IMR-90 (cell line): Measurements from ENCODE around the gene TM4SF1. TPM values are rescaled to one million over a fixed set of nuclear protein-coding genes. Genes with fewer than 3 reads are reported as not detected.

Source experiments
- ATAC-seq: fragments of 200-7000 bp; cut with Tn5 transposase; 2 replicates; pipeline ENCODE4 v1.9.1; 2020; ENCODE audit warnings: low read depth, mild to moderate bottlenecking, moderate library complexity
- BruUV-seq: library from RNA; stranded (reverse); fragments of 400-500 nt; replicated peaks from 2 replicates; lab custom pipeline; 2021; lab: Mats Ljungman, UMichigan
- CTCF ChIA-PET: fragments of 300-600 bp; formaldehyde crosslinking; extraction: SDS; loops from one replicate; lab custom pipeline; 2021; ENCODE audit warnings: antibody characterized with exemption; lab: Yijun Ruan, JAX
- POLR2A ChIA-PET: fragments of 300-600 bp; sonication (Branson Sonifier 250); formaldehyde crosslinking; loops from one replicate; lab custom pipeline; 2022; ENCODE audit warnings: antibody characterized with exemption; ENCODE audit not compliant: unreplicated experiment; lab: Charles Lee
- DNase-seq: peaks from one replicate; pipeline ENCODE4 v3.0.0; 2013
- H2AFZ ChIP-seq: replicated peaks from 2 replicates; pipeline ENCODE3; 2013; ENCODE audit warnings: low read length, mild to moderate bottlenecking; ENCODE audit not compliant: poor library complexity
- H2AK5ac ChIP-seq: 2 replicates; pipeline ENCODE4 v1.6.1; 2013; ENCODE audit warnings: low read depth, low read length, inconsistent platforms
- H2AK9ac ChIP-seq: replicated peaks from 2 replicates; pipeline ENCODE3; 2013; ENCODE audit warnings: mild to moderate bottlenecking, low read depth, low read length, moderate library complexity; ENCODE audit not compliant: poor library complexity
- H2BK120ac ChIP-seq: 2 replicates; pipeline ENCODE4 v1.6.1; 2013; ENCODE audit warnings: low read depth, low read length, inconsistent platforms
- H2BK15ac ChIP-seq: 3 replicates; pipeline ENCODE4 v1.6.1; 2013; ENCODE audit warnings: low read depth, low read length, inconsistent platforms
- H2BK20ac ChIP-seq: 2 replicates; pipeline ENCODE4 v1.6.1; 2013; ENCODE audit warnings: low read depth, mild to moderate bottlenecking, inconsistent platforms, low read length, moderate library complexity
- H2BK5ac ChIP-seq: 2 replicates; pipeline ENCODE4 v1.6.1; 2013; ENCODE audit warnings: mild to moderate bottlenecking, low read depth, low read length, inconsistent platforms; ENCODE audit not compliant: poor library complexity, severe bottlenecking
- H3K14ac ChIP-seq: replicated peaks from 2 replicates; pipeline ENCODE4 v1.6.1; 2013; ENCODE audit warnings: low read depth, low read length, inconsistent platforms
- H3K18ac ChIP-seq: 2 replicates; pipeline ENCODE4 v1.6.1; 2013; ENCODE audit warnings: low read depth, low read length, control low read depth
- H3K23ac ChIP-seq: 2 replicates; pipeline ENCODE4 v1.6.1; 2013; ENCODE audit warnings: low read depth, low read length, inconsistent platforms
- H3K27ac ChIP-seq: 2 replicates; pipeline ENCODE4 v1.5.1; 2013; ENCODE audit warnings: mild to moderate bottlenecking, control low read depth, low read length; ENCODE audit not compliant: insufficient read depth
- H3K27me3 ChIP-seq: 2 replicates; pipeline ENCODE4 v1.6.1; 2013; ENCODE audit warnings: low read length; ENCODE audit not compliant: control insufficient read depth, insufficient read depth
- H3K36me3 ChIP-seq: 2 replicates; pipeline ENCODE4 v1.6.1; 2013; ENCODE audit warnings: low read length, mixed read lengths; ENCODE audit not compliant: control insufficient read depth, insufficient read depth
- H3K4ac ChIP-seq: 2 replicates; pipeline ENCODE4 v1.6.1; 2013; ENCODE audit warnings: low read depth, low read length, inconsistent platforms
- H3K4me1 ChIP-seq: 2 replicates; pipeline ENCODE4 v1.6.1; 2013; ENCODE audit warnings: low read length, mixed read lengths; ENCODE audit not compliant: control insufficient read depth, insufficient read depth
- H3K4me2 ChIP-seq: 2 replicates; pipeline ENCODE4 v1.6.1; 2013; ENCODE audit warnings: low read depth, mild to moderate bottlenecking, control low read depth, low read length, moderate library complexity
- H3K4me3 ChIP-seq: 2 replicates; pipeline ENCODE4 v1.5.1; 2013; ENCODE audit warnings: low read depth, mild to moderate bottlenecking, control low read depth, low read length, moderate library complexity; ENCODE audit not compliant: insufficient read depth
- H3K56ac ChIP-seq: 2 replicates; pipeline ENCODE4 v1.6.1; 2013; ENCODE audit warnings: low read length, inconsistent platforms; ENCODE audit not compliant: insufficient read depth; ENCODE audit errors: extremely low read depth
- H3K79me1 ChIP-seq, 2 experiments: 2 replicates each; pipeline ENCODE4 v1.6.1; 2013; ENCODE audit warnings: low read length in 2 of 2, inconsistent platforms in 1 of 2, low read depth in 1 of 2
- H3K9ac ChIP-seq: 2 replicates; pipeline ENCODE4 v1.6.1; 2013; ENCODE audit warnings: low read depth, low read length, control low read depth
- H3K9me1 ChIP-seq: 2 replicates; pipeline ENCODE4 v1.6.1; 2013; ENCODE audit warnings: low read length, inconsistent platforms; ENCODE audit not compliant: insufficient read depth
- H3K9me3 ChIP-seq: 2 replicates; pipeline ENCODE4 v1.6.1; 2013; ENCODE audit warnings: low read length; ENCODE audit not compliant: control insufficient read depth, insufficient read depth
- H4K20me1 ChIP-seq: 2 replicates; pipeline ENCODE4 v1.6.1; 2013; ENCODE audit warnings: low read length, inconsistent platforms; ENCODE audit not compliant: insufficient read depth
- H4K5ac ChIP-seq: 2 replicates; pipeline ENCODE4 v1.6.1; 2013; ENCODE audit warnings: mild to moderate bottlenecking, low read depth, low read length, control low read depth
- H4K8ac ChIP-seq, 2 experiments: 2 replicates each; pipeline ENCODE4 v1.6.1; 2013; ENCODE audit warnings: low read depth in 2 of 2, low read length in 2 of 2, control low read depth in 1 of 2, inconsistent platforms in 1 of 2
- H4K91ac ChIP-seq: 2 replicates; pipeline ENCODE4 v1.6.1; 2013; ENCODE audit warnings: low read depth, low read length, inconsistent platforms; ENCODE audit not compliant: insufficient read depth
- NFE2L2 ChIP-seq: fragments of 150-350 bp; IDR thresholded peaks from 2 replicates; pipeline ENCODE4 v1.6.1; 2016; ENCODE audit warnings: low read depth, mild to moderate bottlenecking, low read length
- POLR2A ChIP-seq: IDR thresholded peaks from 2 replicates; pipeline ENCODE4 v1.6.1; 2012; ENCODE audit warnings: mild to moderate bottlenecking, low read depth, low read length
- RCOR1 ChIP-seq: IDR thresholded peaks from 2 replicates; pipeline ENCODE4 v1.6.1; 2012; ENCODE audit warnings: mild to moderate bottlenecking, low read length, improper control_type of control experiment; ENCODE audit not compliant: insufficient replicate concordance
- SMC3 ChIP-seq: fragments of 150-350 bp; IDR thresholded peaks from 2 replicates; pipeline ENCODE4 v1.6.1; 2016; ENCODE audit warnings: low read depth, mild to moderate bottlenecking, antibody characterized with exemption, low read length, moderate library complexity
- dilution Hi-C: fragments of 300-500 bp; cut with HindIII; formaldehyde crosslinking; loops from one replicate; pipeline ENCODE4 v1.14.3; 2018; ENCODE audit warnings: low sequenced_read_pairs; ENCODE audit not compliant: unreplicated experiment
- in situ Hi-C: fragments of 300-500 bp; cut with MboI; formaldehyde crosslinking; loops from 3 replicates; pipeline ENCODE4 v1.14.3; 2019; ENCODE audit warnings: low sequenced_read_pairs, inconsistent platforms, mixed read lengths
- intact Hi-C: fragments of 100-400 bp; cut with micrococcal nuclease; formaldehyde crosslinking; loops from 2 replicates; pipeline ENCODE4 v1.10.0; 2022
- polyA plus RNA-seq, 3 experiments: library from polyadenylated mRNA; depleted of rRNA; stranded (reverse); fragments of >200 nt; gene quantifications; 2 replicates each; pipeline ENCODE4 v1.2.3, GENCODE V29; 2012; ENCODE audit warnings: low replicate concordance in 1 of 3
- total RNA-seq: library from RNA; depleted of rRNA; stranded (reverse); fragments of >200 nt; gene quantifications from 2 replicates; pipeline ENCODE4 v1.2.3, GENCODE V29; 2012
- TF ChIP-seq, protein P1 (sequence below): conservative IDR thresholded peaks from 2 replicates; pipeline ENCODE4 v1.5.1; 2012; ENCODE audit warnings: mild to moderate bottlenecking, low read depth, low read length, improper control_type of control experiment

Gene TM4SF1
- total and polyA plus RNA-seq, 2 of the 4 experiments (the other 2 are of a cell fraction): 232 to 302 TPM

DNA sequence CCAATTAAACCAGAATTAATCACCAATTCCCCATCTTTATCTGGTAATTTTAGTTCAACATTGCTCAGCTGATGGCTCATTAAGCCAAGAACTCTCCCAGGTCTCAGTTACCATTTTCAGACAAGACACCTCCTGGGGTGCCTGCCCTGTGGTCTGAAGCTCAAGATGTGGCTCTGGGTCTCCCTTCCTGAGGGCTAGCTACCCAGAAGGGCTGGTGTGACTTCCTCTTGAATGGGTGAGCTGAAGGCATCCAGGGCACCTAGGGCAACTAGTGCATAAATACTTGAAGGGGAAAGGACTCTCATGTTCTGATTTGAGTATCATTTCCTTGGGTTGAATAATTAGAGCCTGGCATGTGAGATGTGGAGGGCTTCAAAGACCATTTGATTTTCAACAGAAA is 6.7 kb upstream of the TM4SF1 start:
- CTCF ChIA-PET: interaction anchor here (1.4 kb wide), 1 partner anchor 95 kb away, joined by 4 read pairs; no protein-coding TSS in a partner anchor
- ATAC-seq (no peak), DNase-seq (no peak)
- H3K27ac ChIP-seq: no peak overlapping the region
- H3K36me3 ChIP-seq: no peaks in the 10 kb centered on the region
- peak overlapping the region; percentile 23 to 46; a peak in 2 of 4 replicates for H4K8ac ChIP-seq
- peak overlapping the region; percentile 90; the same call in 1 of the 2 replicates for H4K5ac ChIP-seq
- POLR2A ChIA-PET: no interaction called here
- peak overlapping the region; percentile 88 for H3K4ac ChIP-seq
- H2AK5ac ChIP-seq: peak overlapping the region; percentile 89
- peak overlapping the region; percentile 82 for H3K14ac ChIP-seq
- H3K56ac ChIP-seq: no peak overlapping the region
- peaks cover 42% of the 10 kb centered on the region for H3K9me1 ChIP-seq
- no peaks in the 10 kb centered on the region; the same call in 1 of the 2 replicates for H4K20me1 ChIP-seq
- H2BK15ac ChIP-seq: peak overlapping the region; percentile 88
- TF ChIP-seq NFE2L2: no peak
- no peak for TF ChIP-seq POLR2A
- TF ChIP-seq RCOR1: no peak
- no peak for TF ChIP-seq SMC3
- TF ChIP-seq, protein P1, sequence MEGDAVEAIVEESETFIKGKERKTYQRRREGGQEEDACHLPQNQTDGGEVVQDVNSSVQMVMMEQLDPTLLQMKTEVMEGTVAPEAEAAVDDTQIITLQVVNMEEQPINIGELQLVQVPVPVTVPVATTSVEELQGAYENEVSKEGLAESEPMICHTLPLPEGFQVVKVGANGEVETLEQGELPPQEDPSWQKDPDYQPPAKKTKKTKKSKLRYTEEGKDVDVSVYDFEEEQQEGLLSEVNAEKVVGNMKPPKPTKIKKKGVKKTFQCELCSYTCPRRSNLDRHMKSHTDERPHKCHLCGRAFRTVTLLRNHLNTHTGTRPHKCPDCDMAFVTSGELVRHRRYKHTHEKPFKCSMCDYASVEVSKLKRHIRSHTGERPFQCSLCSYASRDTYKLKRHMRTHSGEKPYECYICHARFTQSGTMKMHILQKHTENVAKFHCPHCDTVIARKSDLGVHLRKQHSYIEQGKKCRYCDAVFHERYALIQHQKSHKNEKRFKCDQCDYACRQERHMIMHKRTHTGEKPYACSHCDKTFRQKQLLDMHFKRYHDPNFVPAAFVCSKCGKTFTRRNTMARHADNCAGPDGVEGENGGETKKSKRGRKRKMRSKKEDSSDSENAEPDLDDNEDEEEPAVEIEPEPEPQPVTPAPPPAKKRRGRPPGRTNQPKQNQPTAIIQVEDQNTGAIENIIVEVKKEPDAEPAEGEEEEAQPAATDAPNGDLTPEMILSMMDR: no peak
- H2AK9ac ChIP-seq: no peak overlapping the region
- no peak overlapping the region for H2AFZ ChIP-seq
- H3K4me2 ChIP-seq: no peak overlapping the region
- H3K18ac ChIP-seq: peak overlapping the region; percentile 61; the same call in 1 of the 2 replicates
- H4K91ac ChIP-seq: peak overlapping the region; percentile 82
- peaks cover 33% of the 10 kb centered on the region for H3K4me1 ChIP-seq
- peak overlapping the region; percentile 78 for H2BK5ac ChIP-seq
- BruUV-seq: no TSS peak
- intact Hi-C loops: no loop called here
- H3K4me3 ChIP-seq: no peak overlapping the region
- in situ Hi-C loops: no loop called here
- no peak overlapping the region for H3K9ac ChIP-seq
- no peaks in the 10 kb centered on the region for H3K9me3 ChIP-seq
- H3K27me3 ChIP-seq: no peaks in the 10 kb centered on the region
- dilution Hi-C loops: no loop called here
- peaks cover 2 to 42% of the 10 kb centered on the region in 2 experiments; a peak in 3 of 4 replicates for H3K79me1 ChIP-seq
- peak overlapping the region; percentile 42; the same call in 1 of the 2 replicates for H3K23ac ChIP-seq
- H2BK120ac ChIP-seq: peak overlapping the region; percentile 85
- H2BK20ac ChIP-seq: peak overlapping the region; percentile 88; the same call in 1 of the 2 replicates
